Kidney epithelial cell (primary cell): ENCODE measurements around the gene HNF4A. TPM values are rescaled to one million over a fixed set of nuclear protein-coding genes. Genes with fewer than 3 reads are reported as not detected.

ENCODE experiments used
- DNase-seq: peaks from one replicate; pipeline ENCODE4 v3.0.0-alpha.2; 2010; ENCODE audit warnings: low read depth
- H3K27me3 ChIP-seq: 2 replicates; pipeline ENCODE4 v1.6.0; 2011; ENCODE audit warnings: low read length; ENCODE audit not compliant: control insufficient read depth, insufficient read depth
- H3K36me3 ChIP-seq: 2 replicates; pipeline ENCODE4 v1.5.1; 2011; ENCODE audit warnings: low read length; ENCODE audit not compliant: control insufficient read depth, insufficient read depth
- H3K4me3 ChIP-seq: 2 replicates; pipeline ENCODE4 v1.5.1; 2011; ENCODE audit warnings: low read depth, mild to moderate bottlenecking, control low read depth, low read length
- total RNA-seq: library from RNA; depleted of rRNA; stranded (reverse); fragments of >200 nt; gene quantifications from 2 replicates; pipeline ENCODE4 v1.2.3, GENCODE V29; 2015
- TF ChIP-seq, protein P1 (sequence below): IDR thresholded peaks from 2 replicates; pipeline ENCODE4 v1.5.1; 2011; ENCODE audit warnings: mild to moderate bottlenecking, moderate library complexity, low read length, control low read depth, inconsistent platforms; ENCODE audit not compliant: insufficient read depth, poor library complexity, severe bottlenecking

Gene HNF4A
- total RNA-seq, 1 donor from 2014 or later = not detected

DNA sequence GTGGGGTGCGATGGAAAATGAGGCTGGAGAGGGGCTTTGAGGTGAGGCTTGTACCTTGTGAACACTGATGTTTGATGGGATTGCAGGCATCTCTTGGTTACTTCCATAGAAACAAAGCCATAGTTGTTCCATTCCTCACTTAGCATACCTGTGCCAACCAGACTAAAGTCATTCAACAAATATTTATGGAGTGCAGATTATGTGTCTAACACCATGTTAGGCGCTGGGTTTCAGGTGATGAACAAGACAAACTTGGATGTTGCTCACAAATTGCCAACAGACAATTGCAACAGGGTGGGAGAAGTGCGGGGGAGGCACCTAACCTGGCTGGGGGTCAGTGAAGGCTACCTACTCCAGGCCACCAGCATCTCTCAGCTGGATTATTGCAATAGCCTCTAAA, 121.7 kb downstream of the HNF4A start:
- DNase-seq = no peak
- H3K36me3 ChIP-seq = no peaks in the 10 kb centered on the region
- H3K27me3 ChIP-seq = no peaks in the 10 kb centered on the region
- no peak overlapping the region for H3K4me3 ChIP-seq
- TF ChIP-seq, protein P1, sequence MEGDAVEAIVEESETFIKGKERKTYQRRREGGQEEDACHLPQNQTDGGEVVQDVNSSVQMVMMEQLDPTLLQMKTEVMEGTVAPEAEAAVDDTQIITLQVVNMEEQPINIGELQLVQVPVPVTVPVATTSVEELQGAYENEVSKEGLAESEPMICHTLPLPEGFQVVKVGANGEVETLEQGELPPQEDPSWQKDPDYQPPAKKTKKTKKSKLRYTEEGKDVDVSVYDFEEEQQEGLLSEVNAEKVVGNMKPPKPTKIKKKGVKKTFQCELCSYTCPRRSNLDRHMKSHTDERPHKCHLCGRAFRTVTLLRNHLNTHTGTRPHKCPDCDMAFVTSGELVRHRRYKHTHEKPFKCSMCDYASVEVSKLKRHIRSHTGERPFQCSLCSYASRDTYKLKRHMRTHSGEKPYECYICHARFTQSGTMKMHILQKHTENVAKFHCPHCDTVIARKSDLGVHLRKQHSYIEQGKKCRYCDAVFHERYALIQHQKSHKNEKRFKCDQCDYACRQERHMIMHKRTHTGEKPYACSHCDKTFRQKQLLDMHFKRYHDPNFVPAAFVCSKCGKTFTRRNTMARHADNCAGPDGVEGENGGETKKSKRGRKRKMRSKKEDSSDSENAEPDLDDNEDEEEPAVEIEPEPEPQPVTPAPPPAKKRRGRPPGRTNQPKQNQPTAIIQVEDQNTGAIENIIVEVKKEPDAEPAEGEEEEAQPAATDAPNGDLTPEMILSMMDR = no peak

DNA sequence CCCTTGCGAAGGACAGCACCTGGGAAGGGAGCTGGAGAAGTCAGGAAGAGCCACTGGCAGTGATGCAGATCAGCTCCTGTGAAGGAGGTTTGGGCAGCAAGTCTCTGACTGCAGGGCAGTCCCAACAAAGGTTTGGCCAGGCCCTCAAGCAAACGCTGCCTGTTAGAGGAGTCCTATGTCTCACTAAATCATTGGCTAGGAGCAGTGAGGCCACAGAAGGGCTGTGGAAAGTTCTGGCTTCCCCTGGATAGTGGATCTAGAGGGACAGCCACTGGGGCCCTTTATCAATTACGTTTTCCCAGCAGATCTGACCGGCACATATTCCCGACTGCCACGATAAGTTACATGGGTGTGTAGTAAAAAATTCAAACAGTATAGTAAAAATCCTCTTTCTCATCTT, 122.7 kb downstream of the HNF4A start:
- TF ChIP-seq, protein P1 = no peak
- no peak for DNase-seq
- no peaks in the 10 kb centered on the region for H3K27me3 ChIP-seq
- H3K4me3 ChIP-seq = no peak overlapping the region
- peaks cover under 1% of the 10 kb centered on the region for H3K36me3 ChIP-seq

DNA sequence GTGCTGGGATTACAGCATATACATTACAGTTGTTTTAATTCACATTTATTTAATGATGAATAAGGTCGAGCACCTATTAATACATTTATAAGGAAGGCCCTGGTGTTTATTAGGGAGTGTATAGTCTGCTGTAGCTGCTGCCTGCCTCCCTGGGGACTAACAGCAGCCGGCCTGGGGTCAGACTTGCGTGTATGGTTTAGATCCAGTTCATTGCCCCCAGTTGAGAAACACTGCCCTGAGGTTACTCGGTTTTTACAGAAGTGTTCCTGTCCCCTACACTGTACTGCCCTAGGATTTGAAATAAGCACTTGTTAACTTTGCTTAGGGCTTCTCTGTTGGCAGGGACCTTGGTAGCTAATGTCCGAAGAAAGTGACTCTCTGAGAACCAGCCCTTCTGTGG, 124.1 kb downstream of the HNF4A start:
- DNase-seq = no peak
- H3K27me3 ChIP-seq = no peaks in the 10 kb centered on the region
- H3K4me3 ChIP-seq = no peak overlapping the region
- TF ChIP-seq, protein P1 = no peak
- peaks cover 1% of the 10 kb centered on the region for H3K36me3 ChIP-seq

DNA sequence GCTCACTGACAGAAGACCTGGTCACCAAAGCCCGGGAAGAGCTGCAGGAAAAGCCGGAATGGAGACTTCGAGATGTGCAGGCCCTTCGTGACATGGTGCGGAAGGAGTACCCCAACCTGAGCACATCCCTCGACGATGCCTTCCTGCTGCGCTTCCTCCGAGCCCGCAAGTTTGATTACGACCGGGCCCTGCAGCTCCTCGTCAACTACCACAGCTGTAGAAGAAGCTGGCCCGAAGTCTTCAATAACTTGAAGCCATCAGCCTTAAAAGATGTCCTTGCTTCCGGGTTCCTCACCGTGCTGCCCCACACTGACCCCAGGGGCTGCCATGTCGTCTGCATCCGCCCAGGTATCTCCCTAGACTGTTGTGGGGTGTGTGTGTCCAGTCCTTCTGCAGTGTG, 124.6 kb downstream of the HNF4A start:
- H3K36me3 ChIP-seq = peaks cover 1% of the 10 kb centered on the region
- TF ChIP-seq, protein P1 = no peak
- no peak overlapping the region for H3K4me3 ChIP-seq
- H3K27me3 ChIP-seq = no peaks in the 10 kb centered on the region
- DNase-seq = no peak

DNA sequence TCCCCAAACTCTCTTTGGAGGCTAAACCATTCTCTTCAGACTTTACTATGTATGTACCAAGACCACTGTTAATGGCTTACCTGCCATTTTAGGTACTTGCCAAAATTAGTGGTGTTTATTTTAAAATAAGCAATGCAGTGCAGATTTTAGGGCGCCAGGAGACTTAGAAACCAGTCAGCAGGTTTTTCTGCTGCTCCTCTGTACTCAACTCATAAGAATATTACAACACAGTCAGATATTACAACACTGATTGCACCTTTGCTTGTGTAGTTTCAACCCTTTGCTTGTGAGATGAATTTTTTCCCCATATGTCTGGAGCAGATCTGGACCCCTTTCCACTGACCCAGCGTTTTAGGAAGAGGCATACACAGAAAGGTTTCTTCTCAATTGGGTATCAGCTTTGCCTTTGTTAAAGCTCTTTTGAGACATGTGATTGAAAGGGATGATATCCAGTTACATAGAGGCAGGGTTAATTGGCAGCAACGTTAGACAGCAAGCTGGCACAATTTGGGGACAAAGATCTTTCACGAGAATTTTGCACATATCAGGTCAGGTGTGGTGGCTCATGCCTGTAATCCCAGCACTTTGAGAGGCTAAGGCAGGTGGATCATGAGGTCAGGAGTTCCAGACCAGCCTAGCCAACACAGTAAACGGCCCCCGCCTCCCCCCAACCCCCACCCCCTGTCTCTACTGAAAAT, 126.4 kb downstream of the HNF4A start:
- TF ChIP-seq, protein P1 = no peak
- no peaks in the 10 kb centered on the region for H3K27me3 ChIP-seq
- H3K4me3 ChIP-seq = no peak overlapping the region
- DNase-seq = no peak
- peaks cover 1% of the 10 kb centered on the region for H3K36me3 ChIP-seq

DNA sequence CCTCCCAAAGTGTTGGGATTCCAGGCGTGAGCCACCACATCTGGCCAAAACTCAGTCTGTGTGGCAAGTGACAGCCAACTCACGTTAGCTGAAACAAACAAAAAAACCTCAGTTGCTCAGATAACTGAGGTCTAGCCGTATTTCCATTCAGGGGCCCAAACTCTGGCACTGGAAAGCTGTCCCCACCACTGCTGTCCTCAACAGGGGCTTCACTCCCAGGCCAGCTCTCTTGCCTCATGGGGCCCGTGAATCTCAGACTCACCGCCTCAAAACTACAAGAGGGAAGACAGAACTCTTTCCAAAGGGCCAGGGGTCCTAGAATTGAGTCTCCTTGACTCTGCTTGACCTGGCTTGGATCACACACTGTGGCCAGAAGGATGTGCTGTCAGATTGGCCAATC, 127.6 kb downstream of the HNF4A start:
- TF ChIP-seq, protein P1 = no peak
- Histone ChIP-seq H3K27me3 (no peaks in the 10 kb centered on the region), H3K36me3 (peaks cover 1% of the 10 kb centered on the region), H3K4me3 (no peak overlapping the region)
- DNase-seq = no peak
